Lower leg skin (tissue), 3 donors: Measurements from ENCODE around the gene PNLIPRP1.

Experiments used
- CTCF ChIP-seq, 3 donors: fragments of 450-650 bp; IDR thresholded peaks; one replicate each; pipeline ENCODE4 v1.5.1; 2016; ENCODE audit warnings: antibody characterized with exemption in 3 of 3, mild to moderate bottlenecking in 3 of 3, moderate library complexity in 2 of 3
- POLR2A ChIP-seq, 2 donors: fragments of 450-650 bp; IDR thresholded peaks; one replicate each; pipeline ENCODE4 v1.6.1; 2016 to 2017; ENCODE audit warnings: antibody characterized with exemption in 2 of 2, mild to moderate bottlenecking in 1 of 2, moderate library complexity in 1 of 2

GRCh38 chr10:116594525-116595035, 3.8 kb downstream of the PNLIPRP1 start:
- TF ChIP-seq CTCF (IDR thresholded peaks at IDR 0.05) = no peak
- TF ChIP-seq POLR2A (IDR thresholded peaks at IDR 0.05) = no peak
